PFSK-1 (cell line): ENCODE results near the gene PRR18.

Source experiments
- POLR2AphosphoS5 ChIP-seq: IDR thresholded peaks from 2 replicates; pipeline ENCODE4 v1.6.1; 2012; ENCODE audit warnings: low read depth, mild to moderate bottlenecking, control low read depth, low read length, moderate library complexity
- TF ChIP-seq, protein P1 (sequence below), 2 experiments: IDR thresholded peaks; 2 replicates each; pipeline versions ENCODE4 v1.6.1 to v1.8.0; 2011 to 2012; ENCODE audit warnings: low read depth in 2 of 2, low read length in 2 of 2, control low read depth in 1 of 2, inconsistent platforms in 1 of 2, mild to moderate bottlenecking in 1 of 2, moderate library complexity in 1 of 2; ENCODE audit not compliant: insufficient read depth in 1 of 2

DNA sequence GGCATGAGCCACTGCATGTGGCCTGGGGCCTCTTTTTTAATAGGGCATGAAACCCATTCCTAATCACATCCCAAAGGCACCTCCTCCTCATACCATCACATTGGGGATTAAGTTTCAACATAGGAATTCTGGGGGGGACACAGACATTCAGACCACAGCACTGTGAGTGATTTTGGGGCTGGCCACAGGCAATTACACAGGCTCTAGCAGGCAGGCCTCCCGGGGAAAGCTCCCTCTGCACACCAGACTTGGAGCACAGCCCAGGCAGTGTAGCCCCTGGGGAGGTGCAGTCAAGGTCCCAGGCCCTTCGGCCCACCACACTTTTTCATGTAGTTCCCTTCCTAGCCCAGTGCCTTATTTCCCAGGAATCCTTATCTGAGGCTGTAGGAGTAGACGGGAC is 28.7 kb upstream of the PRR18 start:
- no peak for TF ChIP-seq POLR2AphosphoS5
- TF ChIP-seq, protein P1, sequence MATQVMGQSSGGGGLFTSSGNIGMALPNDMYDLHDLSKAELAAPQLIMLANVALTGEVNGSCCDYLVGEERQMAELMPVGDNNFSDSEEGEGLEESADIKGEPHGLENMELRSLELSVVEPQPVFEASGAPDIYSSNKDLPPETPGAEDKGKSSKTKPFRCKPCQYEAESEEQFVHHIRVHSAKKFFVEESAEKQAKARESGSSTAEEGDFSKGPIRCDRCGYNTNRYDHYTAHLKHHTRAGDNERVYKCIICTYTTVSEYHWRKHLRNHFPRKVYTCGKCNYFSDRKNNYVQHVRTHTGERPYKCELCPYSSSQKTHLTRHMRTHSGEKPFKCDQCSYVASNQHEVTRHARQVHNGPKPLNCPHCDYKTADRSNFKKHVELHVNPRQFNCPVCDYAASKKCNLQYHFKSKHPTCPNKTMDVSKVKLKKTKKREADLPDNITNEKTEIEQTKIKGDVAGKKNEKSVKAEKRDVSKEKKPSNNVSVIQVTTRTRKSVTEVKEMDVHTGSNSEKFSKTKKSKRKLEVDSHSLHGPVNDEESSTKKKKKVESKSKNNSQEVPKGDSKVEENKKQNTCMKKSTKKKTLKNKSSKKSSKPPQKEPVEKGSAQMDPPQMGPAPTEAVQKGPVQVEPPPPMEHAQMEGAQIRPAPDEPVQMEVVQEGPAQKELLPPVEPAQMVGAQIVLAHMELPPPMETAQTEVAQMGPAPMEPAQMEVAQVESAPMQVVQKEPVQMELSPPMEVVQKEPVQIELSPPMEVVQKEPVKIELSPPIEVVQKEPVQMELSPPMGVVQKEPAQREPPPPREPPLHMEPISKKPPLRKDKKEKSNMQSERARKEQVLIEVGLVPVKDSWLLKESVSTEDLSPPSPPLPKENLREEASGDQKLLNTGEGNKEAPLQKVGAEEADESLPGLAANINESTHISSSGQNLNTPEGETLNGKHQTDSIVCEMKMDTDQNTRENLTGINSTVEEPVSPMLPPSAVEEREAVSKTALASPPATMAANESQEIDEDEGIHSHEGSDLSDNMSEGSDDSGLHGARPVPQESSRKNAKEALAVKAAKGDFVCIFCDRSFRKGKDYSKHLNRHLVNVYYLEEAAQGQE (IDR thresholded peaks at IDR 0.05; ENCODE audit: insufficient read depth in 1 of 2, low read depth in 2 of 2, low read length in 2 of 2), result no peak
